ENCODE measurements around the gene MRPL2. TPM values are rescaled to one million over a fixed set of nuclear protein-coding genes. Genes with fewer than 3 reads are reported as not detected.
A peak's percentile ranks its signal among the peaks of the same experiment; 100 is the strongest.

Gene MRPL2
- total and polyA plus RNA-seq, 2 donors = 9.3 to 61.6 TPM

DNA sequence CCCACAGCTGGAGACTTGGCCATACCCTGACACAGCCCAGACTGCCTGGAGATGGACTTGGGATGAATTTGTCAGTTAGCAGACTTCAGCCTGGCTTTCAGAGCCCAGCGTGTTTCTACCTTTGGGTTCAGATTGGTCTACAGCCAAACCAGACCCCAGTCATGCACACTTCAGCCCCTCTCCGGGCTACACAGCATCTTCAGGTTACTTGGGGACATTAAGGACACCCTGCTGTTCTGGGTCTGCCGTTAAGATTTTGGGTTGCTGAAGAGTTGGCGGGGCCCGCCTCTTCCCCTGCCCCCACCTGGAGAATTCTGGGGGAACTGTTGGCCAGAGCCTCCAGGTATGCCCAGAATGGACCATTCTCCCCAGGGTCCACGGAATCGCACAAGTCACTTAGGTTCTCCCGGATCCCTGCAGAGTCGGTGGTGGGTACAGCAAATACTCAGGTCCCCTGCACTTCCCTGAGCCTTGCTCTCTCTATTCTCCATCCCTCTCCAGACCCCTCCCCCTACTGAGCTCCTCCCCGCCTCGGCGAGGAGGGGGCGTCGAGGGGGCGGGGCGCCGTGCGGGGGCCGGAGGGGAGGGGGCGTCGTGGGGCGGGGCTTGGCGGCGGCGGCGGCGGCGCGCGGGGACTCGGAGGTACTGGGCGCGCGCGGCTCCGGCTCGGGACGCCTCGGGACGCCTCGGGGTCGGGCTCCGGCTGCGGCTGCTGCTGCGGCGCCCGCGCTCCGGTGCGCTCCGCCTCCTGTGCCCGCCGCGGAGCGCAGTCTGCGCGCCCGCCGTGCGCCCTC lies 16.6 kb upstream of the MRPL2 start, which contains the start of gene PTK7:
Gene PTK7, plus strand, starts transcription at position 645 of the 794 bp plus-strand sequence. CDS start 175 bp downstream, outside the sequence.
- 2% methylated on average over 59 of the region's 60 CpGs for WGBS
- H3K27ac ChIP-seq (ENCODE audit: low read depth) = peak within 1 kb of the TSS; percentile 48
- peak; percentile 74 for DNase-seq (ENCODE audit: extremely low spot score)

GRCh38 chr6:43074847-43075669 lies 15.8 kb upstream of the MRPL2 start:
- no peaks in the 10 kb centered on the region for H3K36me3 ChIP-seq (ENCODE audit: insufficient read depth)
- H3K27ac ChIP-seq (ENCODE audit: low read depth) = no peak overlapping the region
- no peaks in the 10 kb centered on the region for H3K4me1 ChIP-seq (ENCODE audit: insufficient read depth)
- H3K4me3 ChIP-seq (ENCODE audit: low read depth, low read length) = no peak overlapping the region
- WGBS = 45% methylated on average over 6 of the region's 6 CpGs
- peak; percentile 85 for DNase-seq (ENCODE audit: extremely low spot score)

More for the DNA sequence above, 16.6 kb upstream of the MRPL2 start, which contains the start of gene PTK7:
- Histone ChIP-seq H3K36me3 (ENCODE audit: insufficient read depth) (no peaks in the 10 kb centered on the region), H3K4me1 (ENCODE audit: insufficient read depth) (no peaks in the 10 kb centered on the region), H3K4me3 (ENCODE audit: low read depth, low read length) (peak within 1 kb of the TSS; percentile 88)

DNA sequence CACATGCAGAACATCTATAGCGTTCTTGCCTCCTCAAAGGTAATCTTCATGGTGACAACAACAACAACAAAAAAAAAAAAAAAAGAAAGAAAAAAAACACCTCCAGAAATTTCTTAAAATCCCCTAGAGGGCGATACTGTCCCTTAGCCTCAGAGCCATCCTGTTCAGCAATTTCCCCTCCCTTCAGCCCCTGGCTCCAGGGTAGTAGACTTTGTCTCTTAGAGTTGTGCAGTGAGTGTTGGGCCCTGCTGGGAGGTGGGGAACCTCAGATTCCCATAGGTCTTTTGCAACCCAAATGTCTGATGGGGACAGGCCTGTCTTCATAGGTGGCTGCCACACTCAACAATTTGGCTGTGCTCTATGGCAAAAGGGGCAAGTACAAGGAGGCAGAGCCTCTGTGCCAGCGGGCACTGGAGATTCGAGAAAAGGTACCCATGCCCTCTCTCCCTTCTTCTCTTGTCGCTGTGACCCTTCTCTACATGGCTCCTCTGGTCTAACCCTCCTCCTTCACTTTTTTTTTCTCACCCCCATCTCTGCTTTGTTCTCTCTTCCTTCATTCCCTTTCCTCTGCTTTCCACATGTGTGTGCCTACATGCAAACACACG lies 10.9 kb upstream of the MRPL2 start:
- 57% methylated on average over 6 of the region's 6 CpGs for WGBS
- H3K36me3 ChIP-seq (ENCODE audit: insufficient read depth) = no peaks in the 10 kb centered on the region
- no peak for DNase-seq (ENCODE audit: extremely low spot score)
- H3K4me3 ChIP-seq (ENCODE audit: low read depth, low read length) = no peak overlapping the region
- no peak overlapping the region for H3K27ac ChIP-seq (ENCODE audit: low read depth)
- H3K4me1 ChIP-seq (ENCODE audit: insufficient read depth) = no peaks in the 10 kb centered on the region

DNA sequence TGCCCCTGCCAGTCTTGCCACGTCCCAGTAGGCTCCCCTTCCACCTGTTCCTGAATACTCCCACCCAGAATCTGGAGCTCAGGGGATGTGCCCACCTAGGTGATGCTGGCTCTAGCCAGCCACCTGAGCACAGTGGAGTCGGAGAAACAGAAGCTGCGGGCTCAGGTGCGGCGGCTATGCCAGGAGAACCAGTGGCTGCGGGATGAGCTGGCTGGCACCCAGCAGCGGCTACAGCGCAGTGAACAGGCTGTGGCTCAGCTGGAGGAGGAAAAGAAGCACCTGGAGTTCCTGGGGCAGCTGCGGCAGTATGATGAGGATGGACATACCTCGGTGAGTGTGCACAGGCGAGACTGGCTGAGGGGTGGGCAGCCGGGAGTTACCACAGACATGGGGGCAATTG lies 3.6 kb upstream of the MRPL2 start:
- WGBS = 93% methylated on average over 12 of the region's 12 CpGs
- DNase-seq (ENCODE audit: extremely low spot score) = no peak
- Histone ChIP-seq H3K27ac (ENCODE audit: low read depth) (no peak overlapping the region), H3K4me1 (ENCODE audit: insufficient read depth) (no peaks in the 10 kb centered on the region), H3K36me3 (ENCODE audit: insufficient read depth) (no peaks in the 10 kb centered on the region), H3K4me3 (ENCODE audit: low read depth, low read length) (no peak overlapping the region)

GRCh38 chr6:43061861-43062260 lies 2.6 kb upstream of the MRPL2 start:
- no peaks in the 10 kb centered on the region for H3K36me3 ChIP-seq (ENCODE audit: insufficient read depth)
- no peak overlapping the region for H3K27ac ChIP-seq (ENCODE audit: low read depth)
- WGBS = 78% methylated on average over 2 of the region's 2 CpGs
- no peak overlapping the region for H3K4me3 ChIP-seq (ENCODE audit: low read depth, low read length)
- H3K4me1 ChIP-seq (ENCODE audit: insufficient read depth) = no peaks in the 10 kb centered on the region
- DNase-seq (ENCODE audit: extremely low spot score) = no peak

DNA sequence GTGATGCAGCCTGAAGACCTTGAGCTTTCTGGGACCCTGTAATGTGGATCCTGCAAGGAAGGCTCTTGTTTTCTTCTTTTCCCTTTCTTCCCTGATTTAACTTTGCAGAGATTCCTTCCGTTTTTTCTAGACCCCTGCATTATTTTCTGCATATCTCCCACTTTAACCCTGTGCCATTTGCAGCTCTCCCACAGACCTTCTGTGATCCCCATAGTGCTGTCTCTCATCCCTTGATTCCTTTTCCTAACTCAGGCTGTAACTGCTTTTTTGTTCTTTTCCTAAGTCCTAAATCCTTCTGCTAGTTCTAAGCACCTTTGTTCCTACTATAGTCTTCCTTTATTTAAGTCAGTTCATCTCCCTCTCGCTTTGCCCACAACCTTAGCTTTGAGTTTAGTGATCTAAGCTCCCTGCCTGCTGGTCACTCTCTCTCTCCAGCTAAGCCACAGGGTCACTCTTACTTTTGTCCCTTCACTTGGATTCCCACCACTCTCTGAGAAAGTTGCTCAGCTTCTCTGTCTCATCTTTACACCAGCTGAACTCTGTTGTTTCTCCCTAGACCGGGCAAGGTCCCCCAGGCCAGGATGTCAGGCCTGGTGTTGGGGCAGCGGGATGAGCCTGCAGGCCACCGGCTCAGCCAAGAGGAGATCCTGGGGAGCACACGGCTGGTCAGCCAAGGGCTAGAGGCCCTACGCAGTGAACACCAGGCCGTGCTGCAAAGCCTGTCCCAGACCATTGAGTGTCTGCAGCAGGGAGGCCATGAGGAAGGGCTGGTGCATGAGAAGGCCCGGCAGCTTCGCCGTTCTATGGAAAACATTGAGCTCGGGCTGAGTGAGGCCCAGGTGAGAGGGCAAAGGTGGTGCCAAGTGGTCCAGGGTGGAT lies 1.8 kb upstream of the MRPL2 start:
- H3K27ac ChIP-seq (ENCODE audit: low read depth) = no peak overlapping the region
- no peaks in the 10 kb centered on the region for H3K4me1 ChIP-seq (ENCODE audit: insufficient read depth)
- H3K4me3 ChIP-seq (ENCODE audit: low read depth, low read length) = no peak overlapping the region
- WGBS = 86% methylated on average over 12 of the region's 12 CpGs
- no peak for DNase-seq (ENCODE audit: extremely low spot score)
- no peaks in the 10 kb centered on the region for H3K36me3 ChIP-seq (ENCODE audit: insufficient read depth)

- Histone ChIP-seq H3K4me1 (ENCODE audit: insufficient read depth) (no peaks in the 10 kb centered on the region), H3K27ac (ENCODE audit: low read depth) (peak overlapping the region; percentile 84), H3K36me3 (ENCODE audit: insufficient read depth) (no peaks in the 10 kb centered on the region), H3K4me3 (ENCODE audit: low read depth, low read length) (peak overlapping the region; percentile 65)
- no peak for DNase-seq (ENCODE audit: extremely low spot score)
- WGBS = 11% methylated on average over 15 of the region's 15 CpGs
Observed at GRCh38 chr6:43060034-43060754, 960 bp upstream of the MRPL2 start.

- Histone ChIP-seq H3K4me1 (ENCODE audit: insufficient read depth) (no peaks in the 10 kb centered on the region), H3K36me3 (ENCODE audit: insufficient read depth) (no peaks in the 10 kb centered on the region), H3K4me3 (ENCODE audit: low read depth, low read length) (peak overlapping the region; percentile 89), H3K27ac (ENCODE audit: low read depth) (no peak overlapping the region)
- no peak for DNase-seq (ENCODE audit: extremely low spot score)
- 81% methylated on average over 1 of the region's 1 CpG for WGBS
Observed at GRCh38 chr6:43058531-43058930, 703 bp downstream of the MRPL2 start.

- no peaks in the 10 kb centered on the region for H3K4me1 ChIP-seq (ENCODE audit: insufficient read depth)
- WGBS = 83% methylated on average over 8 of the region's 8 CpGs
- no peak overlapping the region for H3K4me3 ChIP-seq (ENCODE audit: low read depth, low read length)
- no peak overlapping the region for H3K27ac ChIP-seq (ENCODE audit: low read depth)
- DNase-seq (ENCODE audit: extremely low spot score) = no peak
- no peaks in the 10 kb centered on the region for H3K36me3 ChIP-seq (ENCODE audit: insufficient read depth)
Observed at GRCh38 chr6:43055966-43056365, 3.3 kb downstream of the MRPL2 start.

DNA sequence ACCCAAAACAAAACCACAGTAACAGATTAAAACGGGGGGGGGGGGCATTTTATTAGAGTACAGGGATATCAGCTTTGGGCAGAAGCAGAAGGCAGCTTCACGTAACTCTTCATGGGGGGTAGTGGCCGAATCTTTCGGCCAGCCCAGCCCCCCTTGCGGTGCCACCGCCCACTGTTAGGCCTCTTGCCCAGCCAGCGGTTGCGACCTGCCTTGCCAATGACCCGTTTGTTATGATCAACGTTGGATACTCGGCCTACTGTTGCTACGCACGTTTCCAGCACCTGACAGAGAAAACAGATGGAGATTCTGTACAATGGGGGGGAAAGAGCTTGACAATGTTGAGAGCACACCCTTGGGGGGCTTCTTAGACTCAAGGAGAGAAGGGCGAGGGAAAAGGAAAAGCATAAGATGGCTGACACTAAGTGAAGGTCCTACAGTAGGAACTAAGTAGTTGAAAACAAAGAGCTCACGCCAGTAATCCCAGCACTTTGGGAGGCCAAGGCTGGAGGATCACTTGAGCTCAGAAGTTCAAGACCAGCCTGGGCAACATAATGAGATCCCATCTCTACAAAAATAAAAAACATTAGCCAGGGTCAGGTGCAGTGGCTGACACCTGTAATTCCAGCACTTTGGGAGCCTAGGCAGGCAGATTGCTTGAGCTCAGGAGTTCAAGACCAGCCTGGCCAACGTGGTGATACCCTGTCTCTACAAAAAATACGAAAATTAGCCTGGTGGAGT lies 4.9 kb downstream of the MRPL2 start:
- Histone ChIP-seq H3K4me1 (ENCODE audit: insufficient read depth) (no peaks in the 10 kb centered on the region), H3K27ac (ENCODE audit: low read depth) (peak overlapping the region; percentile 93), H3K4me3 (ENCODE audit: low read depth, low read length) (peak overlapping the region; percentile 82), H3K36me3 (ENCODE audit: insufficient read depth) (no peaks in the 10 kb centered on the region)
- 66% methylated on average over 17 of the region's 17 CpGs for WGBS
- DNase-seq (ENCODE audit: extremely low spot score) = no peak

DNA sequence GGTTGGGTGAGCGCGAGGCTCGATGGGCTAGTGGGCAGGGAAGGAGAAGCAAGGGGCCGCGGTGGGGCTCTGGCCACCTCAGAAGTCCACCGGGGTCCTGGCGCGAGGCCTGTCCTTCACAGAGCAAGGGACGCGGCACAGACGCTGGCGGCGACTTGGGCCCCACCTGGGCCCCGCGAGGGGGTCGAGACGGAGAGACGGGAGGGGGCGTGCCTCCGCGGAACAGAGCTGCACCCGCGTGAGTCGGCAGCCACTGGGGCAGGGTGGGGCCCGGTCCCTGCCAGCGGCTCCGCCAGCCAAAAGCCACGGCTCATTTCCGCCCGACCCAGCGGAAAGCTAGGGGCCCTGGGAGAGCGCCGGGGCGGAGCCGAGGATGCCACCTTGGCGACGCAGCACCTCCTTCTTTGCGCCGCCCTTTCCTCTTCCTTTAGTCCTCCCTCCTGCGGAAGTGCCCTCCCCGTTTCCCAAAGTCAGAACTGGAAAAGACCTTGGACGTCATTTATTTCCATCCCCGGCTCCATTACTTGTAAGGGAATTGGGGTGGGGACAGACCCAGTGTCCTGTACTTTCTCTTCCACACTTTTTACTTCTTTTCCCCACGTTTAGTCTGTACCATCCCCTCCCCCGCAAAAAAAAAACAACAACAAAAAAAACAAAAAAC lies 5.6 kb downstream of the MRPL2 start, which contains the start of gene CUL7:
Gene CUL7, minus strand, starts transcription at position 307 of the 661 bp plus-strand sequence. CDS start 1,063 bp downstream, outside the sequence.
- 2% methylated on average over 45 of the region's 45 CpGs for WGBS
- DNase-seq (ENCODE audit: extremely low spot score) = peak; percentile 89

More for the DNA sequence above, 5.6 kb downstream of the MRPL2 start, which contains the start of gene CUL7:
- no peaks in the 10 kb centered on the region for H3K4me1 ChIP-seq (ENCODE audit: insufficient read depth)
- peak within 1 kb of the TSS; percentile 82 for H3K4me3 ChIP-seq (ENCODE audit: low read depth, low read length)
- H3K36me3 ChIP-seq (ENCODE audit: insufficient read depth) = no peaks in the 10 kb centered on the region
- peak within 1 kb of the TSS; percentile 93 for H3K27ac ChIP-seq (ENCODE audit: low read depth)
